ENCODE measurements around the gene BCL2L11.

Gene BCL2L11

GRCh38 chr2:111145103-111145760 is 24.5 kb downstream of the BCL2L11 start:
- FAIRE-seq = no peak

GRCh38 chr2:111145951-111146350 is 25.2 kb downstream of the BCL2L11 start:
- FAIRE-seq = no peak

GRCh38 chr2:111148225-111148873 is 27.6 kb downstream of the BCL2L11 start:
- FAIRE-seq = no peak

- FAIRE-seq = no peak
These were observed 28.2 kb downstream of the BCL2L11 start for GRCh38 chr2:111148925-111149324.

GRCh38 chr2:111149882-111150455 is 29.3 kb downstream of the BCL2L11 start:
- no peak for FAIRE-seq

GRCh38 chr2:111154758-111155157 is 34.0 kb downstream of the BCL2L11 start:
- no peak for FAIRE-seq

- no peak for FAIRE-seq
These were observed 34.9 kb downstream of the BCL2L11 start for GRCh38 chr2:111155610-111156009.

GRCh38 chr2:111156529-111156928 is 35.8 kb downstream of the BCL2L11 start:
- FAIRE-seq = no peak

GRCh38 chr2:111157071-111157661 is 36.5 kb downstream of the BCL2L11 start:
- FAIRE-seq = no peak

- no peak for FAIRE-seq
These were observed 37.1 kb downstream of the BCL2L11 start for GRCh38 chr2:111157798-111158197.

- FAIRE-seq = no peak
These were observed 38.9 kb downstream of the BCL2L11 start for GRCh38 chr2:111159641-111160040.

- no peak for FAIRE-seq
These were observed 40.0 kb downstream of the BCL2L11 start for GRCh38 chr2:111160758-111161157.

GRCh38 chr2:111161971-111162370 is 41.3 kb downstream of the BCL2L11 start:
- no peak for FAIRE-seq

- FAIRE-seq = no peak
These were observed 42.1 kb downstream of the BCL2L11 start for GRCh38 chr2:111162718-111163331.

- FAIRE-seq = no peak
These were observed 43.4 kb downstream of the BCL2L11 start for GRCh38 chr2:111164078-111164477.

- no peak for FAIRE-seq
These were observed 44.4 kb downstream of the BCL2L11 start for GRCh38 chr2:111165084-111165483.

GRCh38 chr2:111166115-111166514 is 45.4 kb downstream of the BCL2L11 start:
- FAIRE-seq = no peak

- no peak for FAIRE-seq
These were observed 46.6 kb downstream of the BCL2L11 start for GRCh38 chr2:111167076-111167862.

GRCh38 chr2:111167863-111168162 is 47.1 kb downstream of the BCL2L11 start:
- FAIRE-seq = no peak

- no peak for FAIRE-seq
These were observed 48.0 kb downstream of the BCL2L11 start for GRCh38 chr2:111168528-111169239.

- FAIRE-seq = no peak
These were observed 48.6 kb downstream of the BCL2L11 start for GRCh38 chr2:111169268-111169667.

GRCh38 chr2:111169924-111170323 is 49.2 kb downstream of the BCL2L11 start:
- no peak for FAIRE-seq
